Endothelial cell of umbilical vein (primary cell): ENCODE measurements around the gene RTN4R. TPM values are rescaled to one million over a fixed set of nuclear protein-coding genes. Genes with fewer than 3 reads are reported as not detected.

ENCODE experiments used
- BruUV-seq: library from RNA; stranded (reverse); fragments of 400-500 nt; replicated peaks from 2 replicates; lab custom pipeline; 2021; lab: Mats Ljungman, UMichigan
- CTCF ChIA-PET: fragments of 300-600, 350-600 bp; sonication (Branson Sonifier 250); formaldehyde crosslinking; loops from one replicate; lab custom pipeline; 2021; ENCODE audit warnings: antibody characterized with exemption, inconsistent platforms; lab: Charles Lee
- POLR2A ChIA-PET: fragments of 300-600, 350-600 bp; sonication (Branson Sonifier 250); formaldehyde crosslinking; loops from one replicate; lab custom pipeline; 2021; ENCODE audit warnings: antibody characterized with exemption, inconsistent platforms; lab: Charles Lee
- DNase-seq: peaks from one replicate; pipeline ENCODE4 v3.0.0-alpha.2; 2011; ENCODE audit warnings: low read depth, low spot score
- FAIRE-seq: peaks from 2 replicates; lab custom pipeline; 2011; peaks lifted over from hg19 to GRCh38; lab: Jason Lieb, UNC
- H2AFZ ChIP-seq: 2 replicates; pipeline ENCODE4 v1.6.0; 2012; ENCODE audit warnings: low read depth, low read length, control low read depth, inconsistent platforms
- H3K27ac ChIP-seq: 2 replicates; pipeline ENCODE4 v1.5.1; 2011; ENCODE audit warnings: low read depth, mild to moderate bottlenecking, control low read depth, low read length, moderate library complexity; ENCODE audit not compliant: insufficient read depth
- H3K27me3 ChIP-seq, 2 experiments: 2 replicates each; pipeline versions ENCODE4 v1.6.0 to v1.6.1; 2011; ENCODE audit warnings: low read length in 2 of 2, mixed read lengths in 1 of 2; ENCODE audit not compliant: control insufficient read depth in 2 of 2, insufficient read depth in 2 of 2
- H3K36me3 ChIP-seq, 2 experiments: 2 replicates in 1 of 2; 3 replicates in 1 of 2; pipeline ENCODE4 v1.5.1; 2011; ENCODE audit warnings: low read length in 2 of 2, mild to moderate bottlenecking in 1 of 2, moderate library complexity in 1 of 2; ENCODE audit not compliant: control insufficient read depth in 2 of 2, insufficient read depth in 2 of 2; ENCODE audit errors: extremely low read depth in 1 of 2
- H3K4me1 ChIP-seq: 3 replicates; pipeline ENCODE4 v1.5.1; 2011; ENCODE audit warnings: mild to moderate bottlenecking, low read length; ENCODE audit not compliant: control insufficient read depth, insufficient read depth; ENCODE audit errors: extremely low read depth
- H3K4me2 ChIP-seq: 2 replicates; pipeline ENCODE4 v1.6.1; 2011; ENCODE audit warnings: low read length, control low read depth, mixed read lengths; ENCODE audit not compliant: insufficient read depth
- H3K4me3 ChIP-seq, 3 experiments: fragments of 200-600 bp in 1 of 3; sonication (generic), shearing (Covaris generic) in 1 of 3; replicated peaks in 1 of 3; 2 replicates each; pipeline ENCODE4 v1.5.1; 2011 to 2016; ENCODE audit warnings: control low read depth in 3 of 3, low read length in 3 of 3, mild to moderate bottlenecking in 2 of 3, inconsistent platforms in 1 of 3, low read depth in 1 of 3, moderate library complexity in 1 of 3; ENCODE audit not compliant: insufficient read depth in 1 of 3
- H3K79me2 ChIP-seq: 2 replicates; pipeline ENCODE4 v1.6.0; 2012; ENCODE audit warnings: low read length, inconsistent platforms; ENCODE audit not compliant: control insufficient read depth, insufficient read depth
- H3K9ac ChIP-seq: replicated peaks from 2 replicates; pipeline ENCODE3; 2011; ENCODE audit warnings: low read length, control low read depth; ENCODE audit not compliant: insufficient read depth; ENCODE audit errors: extremely low read depth
- H3K9me1 ChIP-seq: replicated peaks from 3 replicates; pipeline ENCODE4 v1.6.0; 2011; ENCODE audit warnings: mild to moderate bottlenecking, low read length; ENCODE audit not compliant: control insufficient read depth, insufficient read depth; ENCODE audit errors: extremely low read depth
- H3K9me3 ChIP-seq: replicated peaks from 2 replicates; pipeline ENCODE4 v1.5.1; 2012; ENCODE audit warnings: low read length, inconsistent platforms; ENCODE audit not compliant: control insufficient read depth, insufficient read depth
- H4K20me1 ChIP-seq: replicated peaks from 2 replicates; pipeline ENCODE3; 2011; ENCODE audit warnings: mild to moderate bottlenecking, low read length; ENCODE audit not compliant: control insufficient read depth, insufficient read depth; ENCODE audit errors: extremely low read depth
- CTCF ChIP-seq, 2 donors: IDR thresholded peaks; 1 replicate in 1 of 2; 2 replicates in 1 of 2; pipeline ENCODE4 v1.5.1; 2011; ENCODE audit warnings: low read length in 2 of 2, mild to moderate bottlenecking in 2 of 2, moderate library complexity in 2 of 2, control low read depth in 1 of 2, inconsistent platforms in 1 of 2, low read depth in 1 of 2; ENCODE audit not compliant: insufficient read depth in 1 of 2; ENCODE audit errors: extremely low read depth in 1 of 2
- EZH2 ChIP-seq: IDR thresholded peaks from 2 replicates; pipeline ENCODE4 v1.6.1; 2012; ENCODE audit warnings: borderline replicate concordance, low read depth, mild to moderate bottlenecking, moderate library complexity, low read length, inconsistent platforms; ENCODE audit not compliant: severe bottlenecking
- FOS ChIP-seq: IDR thresholded peaks from 2 replicates; pipeline ENCODE4 v1.6.1; 2011; ENCODE audit warnings: mild to moderate bottlenecking, low read length, moderate library complexity, borderline replicate concordance; ENCODE audit not compliant: insufficient read depth
- GATA2 ChIP-seq: IDR thresholded peaks from 2 replicates; pipeline ENCODE4 v1.7.0; 2011; ENCODE audit warnings: low read depth, mild to moderate bottlenecking, moderate library complexity, mixed read lengths, low read length; ENCODE audit not compliant: insufficient read length, insufficient read depth
- JUN ChIP-seq: IDR thresholded peaks from 2 replicates; pipeline ENCODE4 v1.6.1; 2011; ENCODE audit warnings: borderline replicate concordance, low read depth; ENCODE audit not compliant: insufficient read length, insufficient read depth
- MAX ChIP-seq: IDR thresholded peaks from 2 replicates; pipeline ENCODE4 v1.6.1; 2011; ENCODE audit not compliant: insufficient read depth, insufficient read length
- MYC ChIP-seq: IDR thresholded peaks from one replicate; pipeline ENCODE4 v1.6.1; 2011; ENCODE audit warnings: mild to moderate bottlenecking, low read depth, low read length
- POLR2A ChIP-seq: IDR thresholded peaks from 2 replicates; pipeline ENCODE4 v1.6.1; 2012; ENCODE audit warnings: low read depth, mild to moderate bottlenecking, control low read depth, low read length
- POLR2AphosphoS5 ChIP-seq: IDR thresholded peaks from 2 replicates; pipeline ENCODE4 v1.6.1; 2012; ENCODE audit warnings: low read depth, mild to moderate bottlenecking, control low read depth, low read length, moderate library complexity; ENCODE audit not compliant: insufficient read depth
- dilution Hi-C: fragments of 300-500 bp; cut with MboI; formaldehyde crosslinking; loops from one replicate; pipeline ENCODE4 v1.15.0; 2019; ENCODE audit warnings: low sequenced_read_pairs; ENCODE audit not compliant: extremely low pct_ligation_motif_present
- intact Hi-C: fragments of 100-400 bp; cut with micrococcal nuclease; formaldehyde crosslinking; loops from one replicate; pipeline ENCODE4 v1.10.0; 2022
- polyA plus RNA-seq, 4 experiments: library from polyadenylated mRNA; depleted of rRNA in 3 of 4; stranded (reverse) in 3 of 4; unstranded in 1 of 4; fragments of >200 nt; gene quantifications; 2 replicates each; pipeline versions ENCODE4 v1.2.1 to v1.2.3, GENCODE V29; 2011 to 2012; ENCODE audit warnings: missing spikeins in 1 of 4
- total RNA-seq: library from RNA; stranded (reverse); gene quantifications from 2 replicates; pipeline ENCODE4 v1.2.3, GENCODE V29; 2021

The RTN4R gene
- total and polyA plus RNA-seq, 2 donors (not counting 3 experiments of a cell fraction or from before 2014, with no cell fraction given), result 1.2 to 2.2 TPM

GRCh38 chr22:20226077-20226716 is 41.9 kb downstream of the RTN4R start:
- no peaks in the 10 kb centered on the region for H3K4me1 ChIP-seq
- POLR2A ChIA-PET, result no interaction called here
- dilution Hi-C loops, result no loop called here
- no peak for TF ChIP-seq GATA2
- TF ChIP-seq MAX, result no peak
- TF ChIP-seq MYC, result no peak
- no peak for TF ChIP-seq POLR2A
- TF ChIP-seq CTCF (IDR thresholded peaks at IDR 0.05; ENCODE audit: extremely low read depth in 1 of 2, insufficient read depth in 1 of 2, low read depth in 1 of 2, low read length in 2 of 2), result no peak
- no peak for TF ChIP-seq POLR2AphosphoS5
- TF ChIP-seq FOS, result no peak
- TF ChIP-seq EZH2, result no peak
- TF ChIP-seq JUN, result no peak
- no peak overlapping the region for H3K4me2 ChIP-seq
- H3K36me3 ChIP-seq, result no peaks in the 10 kb centered on the region
- H3K79me2 ChIP-seq, result no peaks in the 10 kb centered on the region
- FAIRE-seq (no peak), DNase-seq (no peak)
- H3K9me3 ChIP-seq, result no peaks in the 10 kb centered on the region
- no peaks in the 10 kb centered on the region for H3K9me1 ChIP-seq
- H3K4me3 ChIP-seq, result no peak overlapping the region
- no peak overlapping the region for H3K27ac ChIP-seq
- H2AFZ ChIP-seq, result no peak overlapping the region
- CTCF ChIA-PET, result no interaction called here
- intact Hi-C loops, result no loop called here
- BruUV-seq, result no TSS peak
- no peaks in the 10 kb centered on the region for H3K27me3 ChIP-seq
- no peak overlapping the region for H3K9ac ChIP-seq
- H4K20me1 ChIP-seq, result no peaks in the 10 kb centered on the region
